ENCODE data around the gene CLIC3.

- no peak for TF ChIP-seq POLR2A (IDR thresholded peaks at IDR 0.05; ENCODE audit: low read depth, low read length)
- TF ChIP-seq POLR2AphosphoS5 (IDR thresholded peaks at IDR 0.05; ENCODE audit: low read depth, low read length), result no peak
Observed at GRCh38 chr9:137020771-137021567, 24.6 kb upstream of the CLIC3 start.
